ENCODE measurements around the gene CCDC194.

CCDC194 gene, protein sequence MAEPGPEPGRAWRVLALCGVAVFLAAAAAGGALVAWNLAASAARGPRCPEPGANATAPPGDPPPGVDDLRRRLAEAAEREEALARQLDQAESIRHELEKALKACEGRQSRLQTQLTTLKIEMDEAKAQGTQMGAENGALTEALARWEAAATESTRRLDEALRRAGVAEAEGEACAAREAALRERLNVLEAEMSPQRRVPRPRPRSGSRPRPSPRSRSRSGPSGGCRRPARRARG

DNA sequence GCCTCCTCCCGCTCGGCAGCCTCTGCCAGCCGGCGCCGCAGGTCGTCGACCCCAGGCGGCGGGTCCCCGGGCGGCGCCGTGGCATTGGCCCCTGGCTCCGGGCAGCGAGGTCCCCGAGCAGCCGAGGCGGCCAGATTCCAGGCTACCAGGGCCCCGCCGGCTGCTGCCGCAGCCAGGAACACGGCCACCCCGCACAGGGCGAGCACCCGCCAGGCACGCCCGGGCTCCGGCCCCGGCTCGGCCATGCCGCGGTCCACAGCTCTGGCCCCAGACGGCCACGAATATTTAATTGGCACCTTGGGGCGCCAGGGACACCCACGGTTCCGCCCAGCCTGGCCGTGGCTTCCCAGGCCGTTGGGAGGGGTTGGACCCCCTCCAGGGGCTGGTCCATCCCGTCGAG is at the start of gene CCDC194:
Gene CCDC194 (minus strand): TSS at position 283 of the 400 bp plus-strand sequence. CDS start 38 bp downstream, at position 245.
- no peak for DNase-seq (ENCODE audit: low read depth)

DNA sequence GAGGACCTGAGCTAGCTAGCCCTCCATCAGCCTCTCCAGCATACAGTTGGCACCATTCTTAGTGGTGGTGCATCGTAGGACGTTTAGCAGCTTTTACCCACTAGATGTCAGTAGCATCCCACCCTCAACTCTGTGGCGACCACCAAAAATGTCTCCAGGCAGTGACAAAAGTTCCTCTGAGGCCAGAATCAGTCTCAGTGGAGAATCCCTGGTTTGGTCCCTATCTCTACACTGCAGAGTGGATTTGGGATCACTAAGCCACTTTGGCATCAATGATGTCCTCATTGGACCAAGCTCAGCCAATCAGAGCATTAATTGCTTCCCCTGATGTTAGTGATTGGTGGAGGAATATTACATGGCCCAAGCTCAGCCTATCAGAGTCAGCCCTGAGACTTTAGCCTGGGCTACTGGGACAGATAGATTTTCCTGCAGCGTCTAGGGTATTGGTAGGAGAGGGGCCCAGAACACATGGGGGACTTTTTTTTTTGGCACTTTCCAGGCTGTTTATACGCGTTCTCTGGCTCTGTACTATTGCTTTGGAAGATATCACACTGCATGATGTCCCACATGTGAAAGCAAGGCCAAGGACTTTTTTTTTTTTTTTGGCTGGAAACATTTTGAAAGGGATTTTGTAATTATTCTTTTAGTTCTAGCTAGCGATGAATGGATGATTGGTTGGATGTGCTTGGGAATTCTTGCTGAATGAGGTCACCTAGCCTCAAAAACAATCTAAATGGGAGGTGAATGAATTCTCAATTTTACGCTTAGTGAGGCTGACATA is 47.4 kb upstream of the CCDC194 start:
- DNase-seq (ENCODE audit: low read depth) = no peak

DNA sequence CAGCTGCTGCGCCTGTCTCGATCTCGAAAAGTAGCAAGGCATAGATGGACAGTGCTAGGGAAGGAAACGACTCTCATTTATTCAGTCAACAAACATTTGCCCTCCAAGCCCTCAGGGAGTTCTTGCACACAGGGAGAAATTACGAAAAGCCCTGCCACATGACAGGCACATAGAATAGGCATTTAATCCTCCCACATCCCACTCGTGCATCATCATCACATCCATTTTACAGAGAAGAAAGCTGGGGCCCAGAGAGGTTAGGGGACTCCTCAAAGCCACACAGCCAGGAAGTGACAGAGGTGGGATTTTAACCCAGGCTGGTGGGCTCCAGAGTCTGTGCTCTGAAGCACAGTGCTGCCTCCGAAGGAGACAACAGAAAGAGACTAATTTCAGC is 42.9 kb upstream of the CCDC194 start:
- DNase-seq (ENCODE audit: low read depth) = no peak

DNA sequence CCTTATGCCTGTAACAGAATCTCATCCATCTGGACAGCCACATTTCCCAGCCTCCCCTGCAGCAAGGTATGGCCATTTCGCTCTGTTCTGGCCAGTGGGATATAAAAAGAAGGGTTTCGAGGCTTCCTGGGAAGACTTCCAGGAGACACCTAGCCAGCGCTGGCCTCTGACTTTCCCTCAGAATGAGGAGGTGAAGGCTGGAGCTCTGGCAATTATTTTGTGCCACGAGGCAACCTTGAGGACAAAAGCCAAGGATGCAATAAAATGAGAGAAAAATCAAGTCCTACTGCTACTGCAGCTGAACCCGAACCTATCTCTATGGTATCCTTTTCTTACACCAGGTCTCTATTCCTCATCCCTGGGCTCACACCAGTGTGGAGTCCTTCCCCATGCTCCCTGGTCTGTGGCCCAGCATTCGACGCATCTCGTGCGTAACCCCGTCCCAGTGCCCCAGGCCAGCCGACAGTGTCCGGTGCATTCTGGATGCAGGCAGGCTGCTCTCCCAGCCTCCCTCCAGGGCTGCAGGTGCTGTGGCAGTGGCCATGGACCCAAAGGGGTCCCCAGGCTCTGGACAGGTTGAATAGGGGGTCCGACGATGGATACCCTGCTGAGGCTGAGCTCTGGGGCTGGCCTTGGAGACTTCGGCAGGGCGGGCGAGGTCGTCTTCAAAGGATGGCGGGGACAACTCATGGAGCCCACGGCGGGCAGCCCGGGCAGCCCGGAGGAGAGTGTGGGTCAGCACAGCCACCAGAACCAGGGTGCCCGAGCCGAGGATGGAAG is 42.3 kb upstream of the CCDC194 start:
- no peak for DNase-seq (ENCODE audit: low read depth)

DNA sequence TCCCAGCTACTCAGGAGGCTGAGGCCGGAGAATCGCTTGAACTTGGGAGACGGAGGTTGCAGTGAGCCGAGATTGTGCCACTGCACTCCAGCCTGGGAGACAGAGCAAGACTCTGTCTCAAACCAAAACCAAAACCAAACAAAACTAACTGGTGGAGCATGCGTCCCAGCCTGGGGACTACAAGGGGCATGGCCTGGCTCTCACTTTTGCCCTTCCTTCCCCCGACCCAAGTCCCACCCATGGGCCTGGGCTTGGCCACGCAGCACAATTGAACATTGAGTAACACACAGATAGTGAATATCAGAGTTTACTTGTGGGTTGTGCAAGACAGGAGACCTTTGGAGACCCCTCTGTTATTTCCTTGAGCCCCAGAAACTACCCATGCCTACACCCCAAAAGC is 41.2 kb upstream of the CCDC194 start:
- no peak for DNase-seq (ENCODE audit: low read depth)

DNA sequence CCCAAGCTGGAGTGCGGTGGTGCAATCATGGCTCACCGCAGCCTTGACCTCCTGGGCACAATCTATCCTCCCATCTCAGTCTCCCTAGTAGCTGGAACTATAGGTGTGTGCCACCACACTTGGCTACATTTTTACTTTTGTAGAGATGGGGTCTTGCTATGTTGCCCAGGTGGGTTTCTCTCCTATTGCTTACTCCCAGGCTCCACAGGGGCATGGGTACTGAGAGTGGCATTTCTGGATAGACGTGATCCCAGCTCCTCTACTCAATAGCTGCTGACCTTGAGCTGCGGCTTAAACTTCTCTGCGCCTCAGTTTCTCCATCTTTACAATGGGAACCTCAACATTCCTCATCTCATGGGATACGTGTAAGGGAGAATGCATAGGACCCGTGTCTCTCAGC is 37.4 kb upstream of the CCDC194 start:
- DNase-seq (ENCODE audit: low read depth) = no peak

DNA sequence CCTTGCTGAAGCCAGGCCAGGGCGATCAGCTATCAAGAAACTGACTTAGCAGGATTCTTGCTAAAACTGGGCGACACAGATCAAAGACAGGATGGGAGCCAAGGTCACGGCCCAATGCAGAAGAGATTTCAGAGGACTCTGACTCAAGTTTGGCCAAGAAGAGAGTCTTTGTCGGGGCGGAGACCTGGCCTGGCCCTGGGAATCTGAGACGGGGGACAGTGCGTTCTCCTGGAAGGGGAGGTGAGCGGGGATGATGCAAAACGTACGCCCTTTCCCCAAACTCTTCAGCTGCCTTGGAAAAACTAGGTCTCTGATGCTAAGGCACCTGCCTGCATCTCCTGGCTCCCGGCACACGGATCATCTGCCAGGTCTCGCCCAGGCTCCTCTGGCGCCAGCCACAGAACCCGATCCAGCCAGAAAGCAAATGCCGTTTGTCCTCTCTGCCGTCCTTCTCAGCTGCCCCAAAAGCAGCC is 35.7 kb upstream of the CCDC194 start:
- DNase-seq (ENCODE audit: low read depth) = no peak

DNA sequence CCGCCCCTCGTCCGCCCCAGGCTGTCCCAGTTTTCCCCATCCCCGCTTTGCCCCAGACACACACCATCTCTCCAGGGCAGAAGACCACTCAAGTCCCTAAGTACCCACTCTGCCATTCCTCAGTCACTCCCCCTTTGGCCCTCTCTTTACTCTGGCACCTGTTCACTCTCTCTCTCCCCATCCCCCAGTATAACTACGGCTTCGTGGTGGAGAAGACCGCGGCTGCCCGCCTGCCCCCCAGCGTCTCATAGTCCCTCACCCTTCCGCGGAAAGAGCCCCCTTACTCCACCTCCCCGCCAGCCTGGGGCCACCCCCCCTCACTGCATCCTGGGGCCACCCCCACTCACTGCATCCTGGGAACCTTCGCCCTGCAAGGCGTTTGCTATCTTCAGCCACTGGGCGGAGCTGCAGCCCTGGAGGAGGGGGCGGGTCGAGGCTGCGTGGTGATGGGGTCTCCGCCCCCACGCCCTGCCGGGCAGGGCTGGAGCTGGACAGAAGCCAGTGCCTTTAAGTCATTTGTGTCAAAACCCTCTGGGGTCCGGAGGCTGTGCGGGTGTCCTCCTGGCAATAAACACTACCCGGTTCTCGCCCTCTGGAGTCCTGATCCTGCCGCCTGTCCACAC is 30.9 kb upstream of the CCDC194 start:
- DNase-seq (ENCODE audit: low read depth) = no peak

DNA sequence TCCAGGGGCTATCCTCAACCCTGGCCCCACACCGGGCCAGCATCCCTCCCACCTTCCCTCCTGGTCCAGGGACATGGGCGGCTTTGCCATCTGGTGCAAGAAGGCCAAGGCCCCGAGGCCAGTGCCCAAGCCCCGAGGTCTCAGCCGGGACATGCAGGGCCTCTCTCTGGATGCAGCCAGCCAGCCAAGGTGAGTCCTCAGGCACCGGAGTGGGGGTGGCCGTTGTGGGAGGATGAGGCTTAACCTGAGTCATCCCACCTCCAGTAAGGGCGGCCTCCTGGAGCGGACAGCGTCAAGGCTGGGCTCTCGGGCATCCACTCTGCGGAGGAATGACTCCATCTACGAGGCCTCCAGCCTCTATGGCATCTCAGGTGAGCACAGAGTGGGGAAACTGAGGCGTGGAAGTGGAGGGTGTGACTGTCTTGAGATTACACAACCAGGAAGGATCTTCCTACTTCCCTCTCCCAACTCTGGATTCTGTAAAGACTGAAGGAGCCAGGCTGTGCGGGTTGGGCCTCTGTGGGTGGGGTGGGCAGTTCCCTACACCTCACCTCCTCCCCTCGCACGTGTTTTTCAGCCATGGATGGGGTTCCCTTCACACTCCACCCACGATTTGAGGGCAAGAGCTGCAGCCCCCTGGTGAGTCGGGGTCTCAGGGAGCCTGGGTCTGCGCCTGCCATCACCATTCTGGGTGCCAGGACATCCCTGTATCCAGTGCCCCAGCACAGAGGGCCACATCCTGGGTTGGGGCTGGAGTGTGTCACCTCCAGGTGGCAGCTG is 29.6 kb upstream of the CCDC194 start:
- no peak for DNase-seq (ENCODE audit: low read depth)

DNA sequence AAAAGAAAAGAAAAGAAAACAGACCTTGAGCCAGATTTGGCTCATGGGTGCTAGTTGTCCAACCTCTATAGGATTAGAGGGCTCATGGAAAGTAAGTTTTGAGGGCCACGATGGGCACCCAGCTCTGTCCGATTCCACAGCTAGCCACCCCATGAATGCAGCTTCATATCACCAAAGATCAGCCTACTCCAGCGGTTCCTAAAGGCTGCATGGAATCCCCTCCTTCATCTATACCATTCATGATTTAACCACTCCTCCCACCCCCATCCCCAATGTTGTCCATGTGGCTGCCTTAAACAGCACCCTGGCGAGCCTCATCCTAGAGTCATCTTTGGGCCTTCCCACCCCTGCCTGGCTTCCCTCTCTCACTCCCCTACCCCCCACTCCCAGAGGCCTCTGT is 27.9 kb upstream of the CCDC194 start:
- no peak for DNase-seq (ENCODE audit: low read depth)

DNA sequence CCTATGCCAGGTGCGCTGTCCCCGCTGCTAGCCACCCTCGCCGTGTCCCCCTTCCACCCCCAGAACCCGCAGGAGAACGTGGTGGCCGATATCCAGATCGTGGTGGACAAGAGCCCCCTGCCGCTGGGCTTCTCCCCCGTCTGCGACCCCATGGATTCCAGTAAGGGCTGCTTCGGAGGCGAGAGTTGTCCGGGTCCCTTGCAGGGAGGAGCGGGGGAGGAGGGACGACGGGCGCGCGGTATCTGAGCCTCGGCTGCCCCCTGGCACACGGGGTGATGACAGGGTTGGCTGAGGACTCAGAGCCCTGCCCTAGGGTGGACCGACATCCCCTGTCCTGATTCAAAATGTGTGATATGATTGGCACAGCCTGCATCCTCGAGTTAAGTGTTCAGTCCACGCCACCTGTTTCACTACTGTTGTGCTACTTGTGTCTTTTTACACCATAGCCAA is 26.5 kb upstream of the CCDC194 start:
- no peak for DNase-seq (ENCODE audit: low read depth)

DNA sequence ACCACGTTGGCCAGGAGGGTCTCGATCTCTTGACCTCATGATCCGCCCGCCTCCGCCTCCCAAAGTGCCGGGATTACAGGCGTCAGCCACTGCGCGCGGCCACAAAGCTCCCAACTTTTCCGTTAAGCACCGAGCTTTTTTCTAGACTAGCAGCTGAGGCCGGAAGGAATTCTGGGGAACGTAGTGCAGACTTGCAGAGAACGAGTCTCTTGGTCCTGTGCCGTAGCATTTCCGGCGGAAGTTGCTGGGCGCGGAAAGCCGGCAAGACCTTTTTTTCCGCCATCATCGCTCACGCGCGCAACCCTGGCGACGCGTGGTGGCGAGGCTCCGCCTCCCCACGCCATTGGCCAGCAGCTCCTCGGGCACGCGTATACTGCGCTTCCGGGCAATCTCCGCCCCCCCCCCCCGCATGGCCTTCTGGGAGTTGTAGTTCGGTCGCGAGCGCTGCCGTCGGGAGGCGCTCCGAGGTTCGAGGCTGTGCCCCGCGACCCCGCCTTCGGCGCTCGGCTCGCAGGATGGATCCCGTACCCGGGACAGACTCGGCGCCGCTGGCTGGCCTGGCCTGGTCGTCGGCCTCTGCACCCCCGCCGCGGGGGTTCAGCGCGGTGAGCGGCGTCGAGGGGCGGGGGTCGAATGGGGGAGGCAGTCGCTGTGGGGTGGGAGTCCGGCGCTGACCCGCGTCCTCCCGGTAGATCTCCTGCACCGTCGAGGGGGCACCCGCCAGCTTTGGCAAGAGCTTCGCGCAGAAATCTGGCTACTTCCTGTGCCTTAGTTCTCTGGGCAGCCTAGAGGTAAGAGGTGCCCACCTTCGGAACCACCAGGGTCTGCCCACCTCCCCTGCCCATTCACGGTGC is 25.9 kb upstream of the CCDC194 start, which contains the start of gene MVB12A:
Gene MVB12A (plus strand): TSS at position 427 of the 854 bp plus-strand sequence. CDS start 89 bp downstream, at position 516.
- DNase-seq (ENCODE audit: low read depth) = peak; percentile 95

DNA sequence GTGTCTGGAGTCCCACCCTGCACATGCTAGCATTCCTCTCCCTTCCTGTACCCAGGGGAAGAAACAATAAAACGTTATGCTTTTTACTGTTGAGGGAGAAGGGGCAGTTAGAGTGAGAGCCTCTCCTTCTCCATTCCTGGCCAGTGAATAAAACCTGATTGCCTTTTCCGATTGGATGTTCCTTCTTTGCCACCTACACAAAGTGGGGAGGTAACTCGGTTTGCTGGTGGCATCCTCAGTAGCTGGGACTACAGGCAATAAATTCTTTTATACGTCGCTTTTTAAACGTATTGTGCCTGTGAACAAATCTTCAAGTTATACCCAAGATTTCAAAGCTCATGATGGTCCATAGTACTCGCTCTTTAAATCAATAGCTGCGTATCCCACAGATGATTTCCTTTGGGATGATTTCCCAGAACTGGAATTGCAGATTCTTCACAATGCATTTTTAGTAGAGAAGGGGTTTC is 25.2 kb upstream of the CCDC194 start:
- DNase-seq (ENCODE audit: low read depth) = no peak

DNA sequence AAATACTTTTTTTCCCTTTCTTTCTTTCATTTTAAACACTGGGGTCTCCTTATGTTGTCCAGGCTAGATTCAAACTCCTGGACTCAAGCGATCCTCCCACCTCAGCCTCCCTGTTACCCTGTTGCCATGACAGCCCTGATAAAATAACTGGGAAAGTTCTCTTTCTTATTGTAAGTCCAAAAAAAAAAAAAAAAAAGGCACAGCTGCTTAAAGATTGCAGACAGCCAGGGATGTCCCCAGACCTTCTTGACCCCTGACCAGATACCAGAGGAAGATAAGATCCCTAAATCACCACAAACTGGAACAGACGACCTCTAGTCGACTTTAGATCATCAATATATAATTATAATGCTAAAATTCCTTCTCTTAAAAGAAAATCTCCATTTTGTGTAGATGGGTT is 24.7 kb upstream of the CCDC194 start:
- DNase-seq (ENCODE audit: low read depth) = no peak

DNA sequence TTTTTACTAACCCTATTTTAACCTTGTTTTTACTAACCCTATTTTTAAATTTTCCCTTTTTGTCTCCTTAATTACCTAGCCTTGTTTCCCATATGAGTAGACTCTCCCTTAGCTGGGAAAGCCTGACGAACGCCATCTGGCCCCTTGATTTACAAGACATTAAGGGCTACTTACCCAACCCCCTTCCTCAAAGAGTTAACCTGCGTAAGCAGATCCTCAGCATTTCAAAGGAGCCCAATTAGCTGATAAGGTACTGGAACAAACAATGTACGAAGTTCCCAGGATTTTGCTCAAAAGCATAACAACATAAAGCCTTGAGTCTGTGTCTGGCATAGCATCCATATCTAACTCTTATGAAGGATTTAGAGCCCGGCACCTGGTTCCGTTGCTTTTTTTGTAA is 21.1 kb upstream of the CCDC194 start:
- no peak for DNase-seq (ENCODE audit: low read depth)

DNA sequence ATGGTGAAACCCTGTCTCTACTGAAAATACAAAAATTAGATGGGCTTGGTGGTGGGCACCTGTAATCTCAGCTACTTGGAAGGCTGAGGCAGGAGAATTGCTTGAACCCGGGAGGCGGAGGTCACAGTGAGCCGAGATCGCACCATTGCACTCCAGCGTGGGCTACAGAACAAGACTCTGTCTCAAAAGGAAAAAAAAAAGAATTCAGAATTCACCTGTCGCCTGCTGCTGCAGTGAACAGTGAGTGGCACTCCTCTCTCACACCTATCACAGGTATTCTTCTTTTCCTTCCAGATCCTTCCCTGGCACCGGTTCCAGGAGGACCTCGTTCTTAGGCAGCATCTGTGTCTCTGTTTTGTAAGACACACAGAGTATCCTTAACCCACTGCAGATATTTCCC is 20.1 kb upstream of the CCDC194 start:
- no peak for DNase-seq (ENCODE audit: low read depth)

DNA sequence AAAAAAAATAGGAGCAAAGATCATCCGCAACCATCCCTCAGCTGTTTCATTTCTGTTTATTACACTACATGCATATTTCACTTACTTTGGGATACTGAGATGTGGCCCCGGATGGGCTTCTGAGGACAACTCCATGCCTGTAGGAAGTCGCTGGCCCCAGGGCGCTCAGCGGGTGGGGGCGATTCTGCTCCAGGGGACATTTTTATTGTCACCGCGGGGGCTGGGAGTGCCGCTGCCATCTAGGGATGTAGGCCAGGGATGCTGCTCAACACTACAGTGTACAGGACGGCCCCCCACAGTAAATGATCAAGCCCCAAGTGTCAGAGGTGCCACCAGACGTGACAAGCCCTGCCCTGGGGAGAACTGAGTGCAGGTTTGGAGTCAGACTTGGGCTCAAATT is 17.8 kb upstream of the CCDC194 start:
- DNase-seq (ENCODE audit: low read depth) = no peak

DNA sequence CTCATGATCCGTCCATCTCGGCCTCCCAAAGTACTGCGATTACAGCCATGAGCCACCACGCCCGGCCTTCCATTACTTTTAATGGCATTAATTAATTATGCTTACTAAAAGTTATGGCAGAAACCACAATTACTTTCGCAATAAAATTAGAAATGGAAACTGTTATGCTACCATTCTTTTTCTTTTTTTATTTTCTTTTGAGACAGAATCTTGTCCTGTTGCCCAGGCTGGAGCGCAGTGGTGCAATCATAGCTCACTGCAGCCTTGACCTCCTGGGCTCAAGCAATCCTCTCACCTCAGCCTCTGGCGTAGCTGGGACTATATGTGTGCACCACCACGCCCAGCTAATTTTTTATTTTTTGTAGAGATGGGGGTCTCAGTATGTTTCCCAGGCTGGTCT is 16.0 kb upstream of the CCDC194 start:
- no peak for DNase-seq (ENCODE audit: low read depth)

DNA sequence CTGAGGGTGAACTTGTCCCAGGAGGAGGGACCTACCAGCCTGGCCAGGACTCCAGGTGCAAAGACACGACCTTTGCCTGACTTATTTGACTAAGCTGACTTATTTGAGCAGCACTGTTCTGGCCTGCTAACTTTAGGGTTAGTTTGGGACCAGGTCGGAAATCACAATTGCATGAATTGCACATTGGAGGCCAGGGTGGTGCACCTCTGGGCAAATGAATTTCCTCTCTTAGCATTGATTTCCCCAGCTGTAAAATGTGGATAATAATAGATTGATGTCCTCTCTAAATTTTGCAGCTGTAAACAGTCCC is 12.8 kb upstream of the CCDC194 start:
- no peak for DNase-seq (ENCODE audit: low read depth)

DNA sequence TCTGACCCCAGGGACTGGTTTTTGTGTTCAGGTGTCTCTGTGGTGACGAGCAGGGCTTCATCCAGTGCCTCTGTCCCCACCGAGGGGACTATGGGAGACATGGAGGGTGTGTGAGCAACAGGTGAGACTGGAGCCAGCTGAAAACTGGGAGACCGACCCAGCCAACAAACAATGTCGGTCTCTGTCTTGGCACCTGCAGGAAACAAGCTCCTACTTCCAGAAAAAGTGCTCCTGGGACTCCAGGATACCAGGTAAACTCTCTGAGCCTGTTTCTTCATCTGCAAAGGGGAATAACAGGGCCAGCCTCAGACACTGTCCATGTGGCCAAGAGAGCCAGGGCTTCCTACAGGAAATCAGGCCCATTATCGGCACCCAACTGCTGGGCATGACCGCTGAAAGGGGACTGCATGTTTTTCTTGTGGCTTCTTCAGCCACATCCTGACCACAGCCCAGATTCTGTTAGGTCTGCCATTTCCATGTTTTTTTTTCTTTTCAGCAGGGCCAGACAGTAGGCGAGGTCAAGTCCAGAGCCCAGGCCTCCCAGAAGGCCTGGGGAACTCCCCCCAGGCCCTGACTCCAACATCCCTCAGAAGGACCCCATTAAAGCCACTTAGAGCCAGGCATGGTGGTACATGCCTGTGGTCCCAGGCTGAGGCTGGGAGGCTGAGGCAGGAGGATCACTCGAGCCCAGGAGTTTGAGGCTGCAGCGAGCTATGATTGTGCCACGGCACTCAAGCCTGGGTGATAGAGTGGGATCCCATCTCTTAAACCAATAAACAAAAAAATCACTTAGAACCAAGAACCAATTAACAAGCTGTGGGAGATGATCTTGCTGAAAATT is 12.3 kb upstream of the CCDC194 start:
- no peak for DNase-seq (ENCODE audit: low read depth)

All from activated T-helper 1 cell treated with Interleukin-2 at 50 U/mL for 16 hours (primary cell).